ENCODE measurements around the gene GPN1.
A peak's percentile ranks its signal among the peaks of the same experiment; 100 is the strongest.
"Not testable (repeated sequence)": the region's sequence is repeated elsewhere in the genome, so short reads cannot be mapped to it uniquely, and the experiment has no call there.

Gene GPN1

GRCh38 chr2:27627963-27628766 is 685 bp upstream of the GPN1 start:
- DNase-seq = no peak

GRCh38 chr2:27630257-27630656 is 1.4 kb downstream of the GPN1 start:
- not testable (repeated sequence) for DNase-seq

- no peak for DNase-seq
Measured at GRCh38 chr2:27634291-27634690, 5.4 kb downstream of the GPN1 start.

GRCh38 chr2:27636766-27637165 is 7.9 kb downstream of the GPN1 start:
- no peak for DNase-seq

GRCh38 chr2:27638037-27638637 is 9.3 kb downstream of the GPN1 start:
- DNase-seq = no peak

- no peak for DNase-seq
Measured at GRCh38 chr2:27638709-27639108, 9.9 kb downstream of the GPN1 start.

- no peak for DNase-seq
Measured at GRCh38 chr2:27640722-27641245, 11.9 kb downstream of the GPN1 start.

- DNase-seq = no peak
Measured at GRCh38 chr2:27645197-27645596, 16.3 kb downstream of the GPN1 start.

GRCh38 chr2:27647289-27647688 is 18.4 kb downstream of the GPN1 start:
- DNase-seq = no peak

- DNase-seq = no peak
Measured at GRCh38 chr2:27647737-27648136, 18.9 kb downstream of the GPN1 start.

GRCh38 chr2:27651056-27651455 is 22.2 kb downstream of the GPN1 start:
- DNase-seq = no peak

- no peak for DNase-seq
Measured at GRCh38 chr2:27652341-27652740, 23.5 kb downstream of the GPN1 start.

- DNase-seq = no peak
Measured at GRCh38 chr2:27652790-27653189, 23.9 kb downstream of the GPN1 start.

GRCh38 chr2:27653397-27653796 is 24.5 kb downstream of the GPN1 start:
- DNase-seq = no peak

GRCh38 chr2:27655155-27655951 is 26.5 kb downstream of the GPN1 start:
- DNase-seq = no peak

- no peak for DNase-seq
Measured at GRCh38 chr2:27661371-27661770, 32.5 kb downstream of the GPN1 start.

- peak; percentile 76 for DNase-seq
Measured at GRCh38 chr2:27663285-27664153, 34.7 kb downstream of the GPN1 start, which contains the start of the genes SLC4A1AP and SUPT7L. SLC4A1AP (plus strand) TSS chr2:27663889; CDS start chr2:27663915, 26 bp downstream. SUPT7L (minus strand) TSS chr2:27663614; CDS start chr2:27662192, 1,422 bp downstream.

- no peak for DNase-seq
Measured at GRCh38 chr2:27664154-27664574, 35.3 kb downstream of the GPN1 start.

GRCh38 chr2:27664622-27665363 is 35.9 kb downstream of the GPN1 start:
- no peak for DNase-seq

GRCh38 chr2:27667446-27667845 is 38.6 kb downstream of the GPN1 start:
- no peak for DNase-seq

- no peak for DNase-seq
Measured at GRCh38 chr2:27671235-27671634, 42.4 kb downstream of the GPN1 start.

All from activated CD4-positive, CD25-positive, alpha-beta regulatory T cell treated with anti-CD3 and anti-CD28 coated beads, Interleukin-2, amount 50 U/mL, for 72 hours (primary cell).